Measurements from ENCODE around the gene SSR1. TPM values are rescaled to one million over a fixed set of nuclear protein-coding genes. Genes with fewer than 3 reads are reported as not detected.

The SSR1 gene
- total and polyA plus RNA-seq, 9 of the 15 experiments (the other 6 are each of a cell fraction or from before 2014, with no cell fraction given) = 87.7 to 220 (median 144) TPM

GRCh38 chr6:7312616-7313504, at the start of gene SSR1 (continued):
- TF ChIP-seq ZNF398 (CRISPR knock-in tag; IDR thresholded peaks at IDR 0.05) (no peak), MAFG (tag; conservative IDR thresholded peaks at IDR 0.05) (no peak), RCOR1 (IDR thresholded peaks at IDR 0.05; ENCODE audit: borderline replicate concordance in 1 of 2, low read depth in 2 of 2, low read length in 2 of 2) (no peak; a peak in 1 of 4 replicates), NR4A1 (CRISPR knock-in tag; IDR thresholded peaks at IDR 0.05) (no peak), NR4A1 (tag; IDR thresholded peaks at IDR 0.05) (no peak), THAP12 (CRISPR knock-in tag; IDR thresholded peaks at IDR 0.05) (peak; percentile 42; the same call in 1 of the 2 replicates), POLR2AphosphoS5 (IDR thresholded peaks at IDR 0.05; ENCODE audit: control insufficient read depth, insufficient read depth, low read depth, low read length) (peak; percentile 71), SRF (CRISPR knock-in tag; IDR thresholded peaks at IDR 0.05) (peak in 1 of 2 experiments; percentile 88; a peak in 2 of 4 replicates), BCOR (IDR thresholded peaks at IDR 0.05) (no peak)
